IgD-negative memory B cell (primary cell): ENCODE measurements around the gene NEBL. TPM values are rescaled to one million over a fixed set of nuclear protein-coding genes. Genes with fewer than 3 reads are reported as not detected.
A peak's percentile ranks its signal among the peaks of the same experiment; 100 is the strongest.

Source experiments
- H3K27ac Mint-ChIP-seq, 3 donors: one replicate each; pipeline ENCODE4 v1.8.0; 2020 to 2022; ENCODE audit warnings: mild to moderate bottlenecking in 3 of 3, mixed read lengths in 3 of 3, moderate library complexity in 1 of 3
- H3K27me3 Mint-ChIP-seq: one replicate; pipeline ENCODE4 v1.8.0; 2021; ENCODE audit warnings: mixed read lengths
- H3K36me3 Mint-ChIP-seq: one replicate; pipeline ENCODE4 v1.8.0; 2020; ENCODE audit warnings: mild to moderate bottlenecking, mixed read lengths
- H3K4me1 Mint-ChIP-seq, 3 donors: one replicate each; pipeline ENCODE4 v1.8.0; 2020 to 2022; ENCODE audit warnings: mixed read lengths in 3 of 3, mild to moderate bottlenecking in 1 of 3
- H3K4me3 Mint-ChIP-seq, 4 donors: one replicate each; pipeline ENCODE4 v1.8.0; 2020 to 2022; ENCODE audit warnings: mild to moderate bottlenecking in 4 of 4, mixed read lengths in 4 of 4, moderate library complexity in 3 of 4
- H3K9me3 Mint-ChIP-seq, 3 donors: one replicate each; pipeline ENCODE4 v1.8.0; 2020 to 2021; ENCODE audit warnings: mixed read lengths in 3 of 3, mild to moderate bottlenecking in 1 of 3
- polyA plus RNA-seq: library from polyadenylated mRNA; unstranded; fragments of 300-500 nt; fragmentation: Illumina TruSeq; gene quantifications from one replicate; pipeline ENCODE4 v1.2.3, GENCODE V29; 2021

NEBL gene
- polyA plus RNA-seq, 1 donor from 2014 or later, result not detected

DNA sequence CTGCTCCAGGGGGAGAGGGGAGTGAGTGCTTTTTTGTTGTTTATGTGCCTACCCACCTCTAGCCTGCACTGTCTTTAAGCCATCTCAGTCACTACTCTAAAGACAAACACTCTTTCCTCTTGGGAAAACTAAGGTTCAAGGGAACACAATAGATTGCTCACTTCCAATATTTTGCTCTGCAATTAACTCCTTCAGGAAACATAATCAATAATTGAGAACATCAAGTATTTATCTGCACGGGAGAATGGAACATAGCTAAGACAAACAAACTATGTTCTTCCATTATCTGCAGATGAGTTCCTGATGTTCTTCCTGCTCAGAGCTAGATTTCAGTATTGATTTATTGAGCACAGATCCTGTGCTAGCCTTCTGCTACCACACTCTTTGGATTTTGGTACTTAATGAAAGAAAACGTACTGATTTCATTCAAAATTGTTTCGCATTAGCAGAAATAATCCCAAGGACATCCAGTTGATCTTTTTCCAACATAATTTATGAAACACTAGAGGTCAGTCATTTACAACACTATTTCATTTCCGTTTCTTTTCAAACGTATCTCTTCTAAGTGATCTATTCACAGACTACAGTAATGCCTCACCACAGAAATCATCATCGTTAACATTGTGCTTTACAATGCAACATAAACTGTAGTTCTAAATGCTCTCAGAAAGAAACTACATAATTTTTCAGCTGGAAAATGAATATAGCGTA is 8.3 kb downstream of the NEBL start:
- H3K9me3 Mint-ChIP-seq, result no peaks in the 10 kb centered on the region
- H3K4me1 Mint-ChIP-seq, result no peaks in the 10 kb centered on the region
- peaks cover 3% of the 10 kb centered on the region for H3K27me3 Mint-ChIP-seq
- H3K36me3 Mint-ChIP-seq, result no peaks in the 10 kb centered on the region
- no peak overlapping the region for H3K27ac Mint-ChIP-seq
- H3K4me3 Mint-ChIP-seq, result no peak overlapping the region

DNA sequence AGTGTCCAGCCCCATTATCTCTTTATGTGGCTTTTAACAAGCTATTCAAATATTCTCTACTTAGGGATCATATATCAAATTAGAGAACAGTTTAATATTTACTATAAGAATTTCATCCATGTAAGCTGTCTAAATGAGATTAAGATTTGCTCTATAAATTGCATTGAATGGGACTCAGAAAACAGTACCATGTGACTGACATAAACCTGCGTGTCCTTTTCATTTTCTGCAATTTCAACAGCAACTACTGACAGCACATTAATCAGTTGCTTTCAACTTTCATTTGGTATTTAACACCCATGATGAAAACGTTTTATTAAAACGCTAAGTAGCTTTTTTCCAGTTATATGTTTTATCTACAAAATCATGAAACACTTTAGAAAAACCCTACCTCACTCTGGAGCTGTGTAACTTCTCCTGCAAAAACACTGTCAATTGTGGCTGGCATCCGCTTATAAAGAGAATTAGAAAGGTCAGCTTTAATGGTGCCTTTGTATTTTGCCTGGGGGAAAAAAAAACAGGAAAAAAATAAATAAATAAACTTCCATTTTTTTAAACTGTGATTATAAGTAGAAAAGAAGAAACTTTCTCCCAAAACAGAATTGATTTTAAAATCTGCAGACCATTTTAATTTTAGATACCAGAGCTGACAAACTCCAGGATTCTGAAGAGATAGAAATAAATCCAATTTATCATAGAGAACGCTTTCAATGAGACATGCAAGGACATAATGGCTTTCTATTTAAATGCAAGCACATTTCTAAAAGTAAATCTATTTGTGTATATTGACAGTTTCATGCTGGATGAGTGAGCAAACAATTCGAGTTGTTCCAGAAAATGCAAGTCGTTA is 9.2 kb downstream of the NEBL start:
- Mint-ChIP-seq H3K4me1 (no peaks in the 10 kb centered on the region), H3K27ac (no peak overlapping the region), H3K4me3 (no peak overlapping the region), H3K9me3 (no peaks in the 10 kb centered on the region), H3K27me3 (peaks cover 6% of the 10 kb centered on the region), H3K36me3 (no peaks in the 10 kb centered on the region)

DNA sequence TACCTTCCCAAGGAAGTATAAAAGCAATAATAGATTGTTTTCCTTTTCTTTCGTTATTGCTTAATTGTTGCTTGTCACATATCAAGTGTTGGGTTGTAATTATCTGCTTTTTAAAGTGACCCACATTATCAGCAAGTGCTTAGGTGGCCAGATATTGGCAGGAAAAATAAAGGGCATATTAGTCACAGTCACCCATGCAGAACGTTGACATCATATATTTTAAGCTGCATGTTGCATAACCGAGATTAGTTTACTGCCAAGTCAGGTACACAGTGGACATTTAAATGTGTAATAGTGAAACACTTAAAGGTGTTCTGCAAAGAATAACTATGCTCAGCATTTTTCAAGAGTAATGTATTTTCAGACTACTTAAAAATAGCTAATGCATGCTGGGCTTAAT is 11.4 kb downstream of the NEBL start:
- no peak overlapping the region for H3K4me3 Mint-ChIP-seq
- no peaks in the 10 kb centered on the region for H3K9me3 Mint-ChIP-seq
- H3K27me3 Mint-ChIP-seq, result peaks cover 7% of the 10 kb centered on the region

DNA sequence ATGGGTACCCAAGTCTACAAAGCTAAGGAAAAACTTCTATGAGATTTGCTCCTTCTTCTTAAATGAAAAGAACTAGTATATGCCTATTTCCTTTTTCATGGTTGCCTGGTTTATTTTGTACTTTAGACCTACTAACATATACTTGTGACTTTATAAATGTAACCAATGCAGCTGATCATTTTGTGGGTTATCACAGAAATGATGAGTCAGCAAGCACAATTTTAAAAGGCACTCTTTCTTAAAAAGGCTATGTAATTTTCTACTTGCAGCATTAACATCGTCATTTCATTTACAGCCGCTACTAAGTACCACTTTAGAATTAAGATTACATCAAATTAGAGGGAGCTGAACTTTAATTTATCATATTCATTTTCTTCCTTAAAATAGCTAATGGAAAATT is 13.6 kb downstream of the NEBL start:
- Mint-ChIP-seq H3K27ac (no peak overlapping the region), H3K36me3 (no peaks in the 10 kb centered on the region), H3K9me3 (no peaks in the 10 kb centered on the region), H3K27me3 (peaks cover 8% of the 10 kb centered on the region), H3K4me3 (no peak overlapping the region), H3K4me1 (no peaks in the 10 kb centered on the region)

More for the DNA sequence above, 11.4 kb downstream of the NEBL start:
- H3K27ac Mint-ChIP-seq, result no peak overlapping the region
- no peaks in the 10 kb centered on the region for H3K4me1 Mint-ChIP-seq
- no peaks in the 10 kb centered on the region for H3K36me3 Mint-ChIP-seq

DNA sequence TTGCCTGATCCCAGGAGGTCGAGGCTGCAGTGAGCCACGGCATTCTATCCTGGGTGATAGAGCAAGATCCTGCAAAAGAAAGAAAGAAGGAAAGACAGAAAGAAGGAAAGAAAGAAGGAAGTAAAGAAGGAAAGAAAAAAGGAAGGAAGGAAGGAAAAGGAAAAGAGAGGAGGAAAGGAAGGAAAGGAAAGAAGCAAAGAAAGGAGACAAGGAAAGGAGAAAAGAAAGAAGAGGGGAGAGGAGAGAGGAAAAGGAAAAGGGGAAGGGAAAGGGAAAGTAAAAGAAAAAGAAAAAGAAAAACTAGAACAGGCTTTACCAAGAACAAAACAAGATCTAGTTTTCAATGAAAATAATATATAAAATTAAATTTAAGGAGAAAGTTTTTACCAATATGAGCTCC is 15.0 kb downstream of the NEBL start:
- H3K4me1 Mint-ChIP-seq, result no peaks in the 10 kb centered on the region
- H3K27ac Mint-ChIP-seq, result peak overlapping the region in 1 of 3 donors; percentile 88
- H3K27me3 Mint-ChIP-seq, result peaks cover 8% of the 10 kb centered on the region
- H3K36me3 Mint-ChIP-seq, result no peaks in the 10 kb centered on the region
- H3K4me3 Mint-ChIP-seq, result no peak overlapping the region
- peaks cover 0 to 3% (median 0%) of the 10 kb centered on the region in 3 donors for H3K9me3 Mint-ChIP-seq

DNA sequence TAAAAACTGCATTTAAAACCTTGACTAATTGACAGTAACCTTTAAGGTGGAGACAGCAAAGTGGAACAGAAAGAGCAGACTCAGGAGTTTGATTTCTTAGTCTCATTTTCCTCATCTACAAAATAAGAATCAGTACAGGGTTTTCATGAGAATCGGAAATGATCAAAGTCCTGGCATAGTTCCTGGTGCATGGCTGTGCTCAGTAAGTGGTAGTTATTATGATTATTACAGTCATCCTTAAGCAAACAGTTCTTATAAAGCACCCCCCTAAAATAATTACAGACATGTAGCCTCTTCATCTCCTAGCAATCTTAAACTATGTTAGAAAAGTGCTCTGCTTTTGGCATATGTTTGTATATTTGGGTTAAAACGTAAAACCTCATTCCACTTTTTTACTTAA is 18.0 kb downstream of the NEBL start:
- H3K27ac Mint-ChIP-seq, result no peak overlapping the region
- no peaks in the 10 kb centered on the region for H3K36me3 Mint-ChIP-seq
- no peak overlapping the region for H3K4me3 Mint-ChIP-seq
- H3K4me1 Mint-ChIP-seq, result no peaks in the 10 kb centered on the region
- peaks cover 0 to 3% (median 0%) of the 10 kb centered on the region in 3 donors for H3K9me3 Mint-ChIP-seq
- H3K27me3 Mint-ChIP-seq, result peaks cover 6% of the 10 kb centered on the region

DNA sequence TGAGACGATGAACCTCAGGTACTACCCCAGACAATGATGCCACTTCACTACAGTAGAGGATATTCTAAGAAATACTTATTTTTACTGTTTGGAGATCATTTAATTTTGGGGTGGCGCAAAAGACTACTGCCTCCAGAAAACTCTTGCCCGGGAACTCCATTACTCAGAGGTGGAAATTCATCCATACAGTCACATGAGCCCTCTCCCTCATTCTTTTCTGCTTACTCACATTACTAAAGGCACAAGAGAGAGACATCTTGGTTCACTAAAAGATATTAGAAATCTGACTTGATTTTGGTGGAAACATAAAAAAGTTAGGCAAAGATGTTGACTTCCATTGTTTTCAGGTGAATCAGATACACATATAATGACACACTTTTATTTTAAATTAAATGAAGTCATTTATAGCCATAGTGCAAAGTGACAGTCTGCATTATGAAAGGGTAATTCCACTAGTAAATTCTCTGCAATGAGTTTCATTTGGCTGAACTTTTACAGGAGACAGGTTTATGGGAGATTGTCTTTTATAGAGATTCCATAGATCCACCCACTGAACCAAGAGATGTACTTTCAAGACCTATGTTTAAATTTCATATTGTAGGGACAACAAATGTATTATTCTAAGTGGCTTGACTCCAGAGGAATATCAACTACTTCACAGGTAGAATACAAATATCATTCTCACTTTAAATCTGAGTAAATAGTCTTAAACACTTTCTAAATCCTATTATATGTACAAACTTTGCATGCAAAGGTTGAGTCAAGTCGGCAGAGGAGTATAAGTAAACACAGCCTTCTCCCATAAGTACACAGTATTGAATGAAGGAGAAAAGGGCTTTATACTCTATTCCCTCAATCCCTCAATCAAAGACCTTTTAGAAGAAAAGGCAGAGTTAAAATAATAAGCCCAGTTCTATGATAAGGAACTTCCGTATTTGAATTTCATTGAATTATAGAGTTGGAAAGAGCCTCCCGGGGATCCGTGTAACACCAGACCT is 18.8 kb downstream of the NEBL start:
- Mint-ChIP-seq H3K27ac (no peak overlapping the region), H3K4me1 (no peaks in the 10 kb centered on the region), H3K36me3 (no peaks in the 10 kb centered on the region), H3K4me3 (no peak overlapping the region), H3K9me3 (peaks cover 0 to 3% (median 0%) of the 10 kb centered on the region in 3 donors), H3K27me3 (peaks cover 6% of the 10 kb centered on the region)

DNA sequence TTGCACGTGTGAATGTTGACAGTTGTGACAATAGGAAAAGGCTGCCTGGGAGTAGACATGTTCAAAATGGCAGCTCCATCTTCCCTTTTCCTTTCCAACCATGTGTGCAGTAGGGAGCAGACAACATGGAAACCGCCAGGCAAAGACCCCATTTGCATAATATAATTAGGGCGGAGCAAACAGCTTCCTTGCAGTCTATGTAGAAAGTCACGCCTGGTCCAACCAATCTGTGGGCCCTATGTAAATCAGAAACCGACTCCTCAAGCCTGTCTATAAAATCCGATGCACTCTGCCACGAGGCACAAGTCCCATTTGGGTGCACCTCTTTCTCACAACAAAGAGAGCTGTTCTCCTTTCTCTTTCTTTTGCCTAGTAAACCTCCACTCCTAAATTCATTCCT is 19.6 kb downstream of the NEBL start:
- no peaks in the 10 kb centered on the region for H3K36me3 Mint-ChIP-seq
- H3K4me3 Mint-ChIP-seq, result no peak overlapping the region
- H3K27me3 Mint-ChIP-seq, result peaks cover 2% of the 10 kb centered on the region
- H3K27ac Mint-ChIP-seq, result no peak overlapping the region
- H3K4me1 Mint-ChIP-seq, result no peaks in the 10 kb centered on the region
- peaks cover 0 to 3% (median 0%) of the 10 kb centered on the region in 3 donors for H3K9me3 Mint-ChIP-seq

DNA sequence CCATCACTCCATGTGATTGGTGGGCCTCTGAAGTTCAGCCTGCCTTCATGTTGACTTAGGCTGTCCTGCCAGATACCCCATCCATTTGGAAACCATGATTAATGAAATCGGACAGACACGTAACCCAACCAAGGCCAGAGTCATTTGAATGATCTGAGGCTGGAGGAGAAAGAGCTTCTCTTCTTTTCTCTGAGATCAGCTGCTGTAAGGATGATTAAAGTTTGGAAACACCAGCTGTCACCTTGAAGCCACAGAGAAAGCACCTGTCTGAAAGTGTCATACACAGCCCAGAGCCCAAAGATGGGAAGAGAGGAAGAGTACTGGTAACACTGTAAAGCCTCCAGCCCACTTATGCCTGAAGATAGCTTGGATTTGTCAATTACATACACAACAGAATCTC is 22.9 kb downstream of the NEBL start:
- H3K9me3 Mint-ChIP-seq, result peaks cover 0 to 3% (median 0%) of the 10 kb centered on the region in 3 donors
- H3K36me3 Mint-ChIP-seq, result no peaks in the 10 kb centered on the region
- H3K27me3 Mint-ChIP-seq, result no peaks in the 10 kb centered on the region
- no peak overlapping the region for H3K27ac Mint-ChIP-seq
- H3K4me3 Mint-ChIP-seq, result no peak overlapping the region
- no peaks in the 10 kb centered on the region for H3K4me1 Mint-ChIP-seq

DNA sequence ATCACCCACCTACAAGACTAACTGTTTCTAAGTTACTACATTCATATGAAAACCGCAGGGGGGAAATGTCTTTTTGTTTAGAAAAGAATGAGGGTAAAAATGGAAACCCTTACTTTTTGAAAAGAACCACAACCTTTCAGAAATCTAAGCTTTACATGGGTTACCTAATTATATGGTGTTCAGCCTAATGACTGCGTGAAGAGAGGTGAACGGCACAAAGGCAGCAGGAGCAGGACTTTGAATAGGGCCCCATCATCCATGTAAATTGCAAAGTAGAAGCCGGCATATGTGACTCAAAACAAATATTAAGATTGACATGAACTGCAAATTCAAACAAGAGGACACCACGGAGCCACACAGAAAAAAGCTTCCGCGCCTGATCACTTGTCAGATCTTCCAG is 25.1 kb downstream of the NEBL start:
- no peaks in the 10 kb centered on the region for H3K4me1 Mint-ChIP-seq
- H3K27me3 Mint-ChIP-seq, result no peaks in the 10 kb centered on the region
- H3K9me3 Mint-ChIP-seq, result no peaks in the 10 kb centered on the region
- no peaks in the 10 kb centered on the region for H3K36me3 Mint-ChIP-seq
- no peak overlapping the region for H3K27ac Mint-ChIP-seq
- no peak overlapping the region for H3K4me3 Mint-ChIP-seq

DNA sequence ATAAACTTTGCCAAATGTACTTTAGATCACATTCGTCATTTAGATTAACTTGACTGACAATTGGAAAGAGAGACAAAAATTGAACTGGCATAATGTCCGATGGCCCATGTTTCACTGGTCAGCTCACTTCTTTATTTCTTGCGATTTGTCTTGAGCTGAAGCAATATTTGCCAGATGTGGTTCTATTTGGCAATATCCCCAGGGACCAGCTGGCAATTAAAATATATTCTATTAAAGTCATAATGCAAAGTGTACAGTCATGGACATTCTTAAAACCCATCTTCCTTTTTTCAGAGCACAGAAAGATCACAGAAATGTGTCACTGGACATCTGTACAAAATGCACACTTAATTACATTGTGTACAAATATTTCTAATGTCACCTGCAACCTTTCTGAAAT is 26.3 kb downstream of the NEBL start:
- no peak overlapping the region for H3K27ac Mint-ChIP-seq
- no peak overlapping the region for H3K4me3 Mint-ChIP-seq
- H3K36me3 Mint-ChIP-seq, result no peaks in the 10 kb centered on the region
- H3K27me3 Mint-ChIP-seq, result no peaks in the 10 kb centered on the region
- H3K9me3 Mint-ChIP-seq, result no peaks in the 10 kb centered on the region
- no peaks in the 10 kb centered on the region for H3K4me1 Mint-ChIP-seq

DNA sequence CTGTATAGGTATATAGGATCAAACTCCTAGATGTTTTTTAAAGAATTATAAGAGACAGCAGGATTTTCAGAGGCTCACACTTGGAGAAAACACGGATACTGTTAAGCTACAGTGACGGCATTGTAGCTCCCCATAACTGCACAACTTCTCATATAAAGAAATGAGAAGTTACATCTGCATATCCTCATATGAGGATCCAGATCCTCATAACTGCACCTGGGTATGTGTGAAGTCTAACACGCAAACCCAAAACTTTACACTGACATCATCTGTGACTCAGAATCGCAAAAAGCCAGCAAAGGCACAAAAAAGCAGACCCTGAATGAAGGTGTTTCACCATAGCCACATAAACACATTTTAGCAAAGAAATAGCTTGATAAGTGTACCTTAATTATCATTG is 34.1 kb downstream of the NEBL start:
- Mint-ChIP-seq H3K36me3 (no peaks in the 10 kb centered on the region), H3K9me3 (no peaks in the 10 kb centered on the region), H3K4me1 (no peaks in the 10 kb centered on the region), H3K27ac (no peak overlapping the region), H3K4me3 (no peak overlapping the region), H3K27me3 (peaks cover 4% of the 10 kb centered on the region)

DNA sequence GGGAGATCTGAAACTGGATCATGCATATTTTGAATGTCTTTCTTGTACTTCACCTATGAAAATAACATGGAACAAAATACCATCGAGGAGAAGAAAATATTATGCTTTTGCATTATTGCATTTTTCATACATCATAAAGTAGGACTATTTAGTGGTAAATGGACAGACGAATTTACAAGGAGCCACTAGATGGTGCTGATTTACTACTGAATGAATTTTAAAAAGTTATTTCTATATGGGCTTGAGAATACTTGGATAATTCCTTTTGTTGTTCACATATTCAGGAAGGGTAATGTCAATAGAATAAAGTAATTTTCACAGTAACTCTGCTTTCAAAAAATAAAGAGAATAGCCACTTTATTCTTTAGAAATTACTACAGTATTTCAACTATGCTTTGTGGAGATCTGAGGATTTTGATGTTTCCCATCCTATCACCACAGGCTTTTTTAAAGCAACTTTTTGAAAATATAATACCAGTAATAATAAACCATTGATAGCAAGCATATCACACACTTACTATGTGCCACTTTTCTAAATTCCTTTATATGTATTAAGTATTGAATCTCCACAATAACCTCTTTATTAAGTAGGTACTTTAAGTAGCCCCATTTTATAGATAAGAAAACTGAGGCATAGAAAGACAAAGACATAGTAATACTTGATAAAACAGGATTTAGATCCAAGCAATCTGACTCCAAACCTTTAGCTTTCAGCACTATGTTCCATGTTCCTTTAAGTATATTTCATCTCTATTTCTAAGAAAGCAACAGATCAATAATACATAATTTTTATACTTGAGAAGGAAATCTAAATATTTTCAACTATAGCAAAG is 38.6 kb downstream of the NEBL start:
- Mint-ChIP-seq H3K9me3 (peaks cover 0 to under 1% (median 0%) of the 10 kb centered on the region in 3 donors), H3K36me3 (no peaks in the 10 kb centered on the region), H3K27ac (peak overlapping the region in 1 of 3 donors; percentile 47), H3K27me3 (peaks cover 2% of the 10 kb centered on the region), H3K4me1 (no peaks in the 10 kb centered on the region), H3K4me3 (no peak overlapping the region)

DNA sequence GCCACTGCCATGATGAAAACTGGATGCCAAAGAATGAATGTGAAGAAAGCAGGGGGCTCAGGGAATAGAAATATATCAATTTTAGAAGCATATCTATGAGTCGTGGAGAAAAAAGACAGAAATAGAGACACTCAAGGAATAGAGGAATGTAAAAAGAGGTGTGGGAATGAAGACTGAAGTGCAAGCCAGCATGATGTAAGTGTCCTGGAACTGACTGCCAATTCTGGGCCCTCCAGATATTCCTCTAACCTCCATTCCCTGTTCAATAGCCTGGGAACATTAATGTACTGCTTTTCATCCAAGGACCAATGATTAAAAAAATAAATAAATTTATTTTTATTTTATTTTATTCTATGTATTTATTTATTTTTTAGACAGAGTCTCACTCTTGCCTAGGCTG is 40.6 kb downstream of the NEBL start:
- Mint-ChIP-seq H3K4me3 (no peak overlapping the region), H3K27me3 (peaks cover 2% of the 10 kb centered on the region), H3K4me1 (no peaks in the 10 kb centered on the region)

More for the DNA sequence above, 40.6 kb downstream of the NEBL start:
- Mint-ChIP-seq H3K27ac (no peak overlapping the region), H3K36me3 (no peaks in the 10 kb centered on the region), H3K9me3 (peaks cover 2 to 9% (median 3%) of the 10 kb centered on the region in 3 donors)
